MV-4-11 (cell line): ENCODE results near the gene ZSWIM3.

Source experiments
- DNase-seq: peaks from one replicate; lab custom pipeline; 2025; lab: John Stamatoyannopoulos, UW

ZSWIM3 gene

GRCh38 chr20:45833030-45833882 lies 24.2 kb upstream of the ZSWIM3 start, which contains the start of gene SNX21:
Gene SNX21, plus strand, starts transcription at chr20:45833799. Its CDS starts 121 bp downstream, at chr20:45833920.
- peak; percentile 80 for DNase-seq

GRCh38 chr20:45833883-45834796 lies 23.3 kb upstream of the ZSWIM3 start:
- DNase-seq = no peak

GRCh38 chr20:45834797-45835161 lies 22.6 kb upstream of the ZSWIM3 start:
- DNase-seq = no peak

- peak; percentile 80 for DNase-seq
Observed at GRCh38 chr20:45835329-45835765, 22.1 kb upstream of the ZSWIM3 start.

GRCh38 chr20:45835825-45836224 lies 21.6 kb upstream of the ZSWIM3 start:
- no peak for DNase-seq

- DNase-seq = no peak
Observed at GRCh38 chr20:45836841-45837240, 20.6 kb upstream of the ZSWIM3 start.

GRCh38 chr20:45840700-45841198 lies 16.7 kb upstream of the ZSWIM3 start:
- DNase-seq = no peak

- no peak for DNase-seq
Observed at GRCh38 chr20:45841407-45842129, 15.8 kb upstream of the ZSWIM3 start.

GRCh38 chr20:45842169-45842812 lies 15.1 kb upstream of the ZSWIM3 start:
- DNase-seq = peak; percentile 88

- no peak for DNase-seq
Observed at GRCh38 chr20:45843506-45843905, 13.9 kb upstream of the ZSWIM3 start.

GRCh38 chr20:45845452-45845851 lies 12.0 kb upstream of the ZSWIM3 start:
- DNase-seq = no peak

- DNase-seq = no peak
Observed at GRCh38 chr20:45848421-45848820, 9.0 kb upstream of the ZSWIM3 start.

- DNase-seq = no peak
Observed at GRCh38 chr20:45848969-45849582, 8.3 kb upstream of the ZSWIM3 start.

- DNase-seq = no peak
Observed at GRCh38 chr20:45850238-45850637, 7.2 kb upstream of the ZSWIM3 start.

- DNase-seq = no peak
Observed at GRCh38 chr20:45850926-45851325, 6.5 kb upstream of the ZSWIM3 start.

GRCh38 chr20:45851501-45851900 lies 5.9 kb upstream of the ZSWIM3 start:
- DNase-seq = no peak

- no peak for DNase-seq
Observed at GRCh38 chr20:45852326-45852725, 5.1 kb upstream of the ZSWIM3 start.

- no peak for DNase-seq
Observed at GRCh38 chr20:45853484-45853883, 3.9 kb upstream of the ZSWIM3 start.

GRCh38 chr20:45857882-45858216 lies 435 bp downstream of the ZSWIM3 start:
- DNase-seq = peak; percentile 56

GRCh38 chr20:45859916-45860315 lies 2.5 kb downstream of the ZSWIM3 start:
- DNase-seq = no peak
